SU-DHL-6 (cell line): Measurements from ENCODE around the gene MAU2.

Source experiments
- H2AFZ ChIP-seq: fragments of 200-600 bp; sonication (generic); 2 replicates; pipeline ENCODE4 v1.6.1; 2014; ENCODE audit warnings: low read depth, mild to moderate bottlenecking, moderate library complexity, mixed read lengths, antibody characterized with exemption, low read length; ENCODE audit not compliant: severe bottlenecking
- H3F3A ChIP-seq: fragments of 200-600 bp; shearing (Covaris generic); 2 replicates; pipeline ENCODE4 v1.6.0; 2016; ENCODE audit warnings: antibody characterized with exemption, mild to moderate bottlenecking; ENCODE audit not compliant: insufficient read depth
- H3K27ac ChIP-seq: fragments of 200-600 bp; sonication (generic); 2 replicates; pipeline ENCODE4 v1.5.1; 2016; ENCODE audit warnings: low read depth, mild to moderate bottlenecking, low read length, moderate library complexity, mixed read lengths
- H3K27me3 ChIP-seq: fragments of 200-600 bp; sonication (generic), shearing (Covaris generic); 2 replicates; pipeline ENCODE4 v1.6.0; 2014; ENCODE audit warnings: mild to moderate bottlenecking, low read length
- H3K36me3 ChIP-seq: fragments of 200-600 bp; sonication (generic); 2 replicates; pipeline ENCODE4 v1.6.1; 2014; ENCODE audit warnings: mild to moderate bottlenecking, low read length, mixed read lengths
- H3K4me2 ChIP-seq: fragments of 300-600, 200-600 bp; shearing (Covaris generic), sonication (generic); 2 replicates; pipeline ENCODE4 v1.6.0; 2014; ENCODE audit warnings: low read length, low read depth, mild to moderate bottlenecking; ENCODE audit not compliant: poor library complexity, severe bottlenecking
- H3K4me3 ChIP-seq: fragments of 200-600 bp; sonication (generic); 2 replicates; pipeline ENCODE4 v1.5.1; 2014; ENCODE audit warnings: antibody characterized with exemption, low read length, mild to moderate bottlenecking, mixed read lengths; ENCODE audit not compliant: insufficient read depth, poor library complexity, severe bottlenecking
- H3K79me2 ChIP-seq: fragments of 200-600 bp; sonication (generic); 2 replicates; pipeline ENCODE4 v1.6.1; 2014; ENCODE audit warnings: mild to moderate bottlenecking, low read length, moderate library complexity; ENCODE audit not compliant: insufficient read depth
- H3K9ac ChIP-seq: fragments of 200-600 bp; sonication (generic); 2 replicates; pipeline ENCODE4 v1.7.0; 2014; ENCODE audit warnings: mild to moderate bottlenecking, low read length
- H3K9me2 ChIP-seq: fragments of 200-600 bp; sonication (generic); replicated peaks from 2 replicates; pipeline ENCODE4 v1.6.1; 2014; ENCODE audit warnings: low read length; ENCODE audit not compliant: insufficient read depth
- H3K9me3 ChIP-seq: fragments of 200-600 bp; sonication (generic); 2 replicates; pipeline ENCODE4 v1.6.1; 2014; ENCODE audit warnings: low read length, mixed read lengths; ENCODE audit not compliant: insufficient read depth
- H4K20me1 ChIP-seq: fragments of 200-600 bp; sonication (generic); 2 replicates; pipeline ENCODE4 v1.6.1; 2014; ENCODE audit warnings: low read depth, mild to moderate bottlenecking, antibody characterized with exemption, low read length, moderate library complexity, mixed read lengths
- CTCF ChIP-seq: fragments of 200-600 bp; sonication (generic); IDR thresholded peaks from one replicate; pipeline ENCODE4 v1.5.1; 2017; ENCODE audit warnings: antibody characterized with exemption, mild to moderate bottlenecking, low read length, moderate library complexity; ENCODE audit not compliant: insufficient read depth, poor library complexity, severe bottlenecking
- EZH2phosphoT487 ChIP-seq: fragments of 200-600 bp; sonication (generic), shearing (Covaris generic); conservative IDR thresholded peaks from 2 replicates; pipeline ENCODE4 v1.6.1; 2018; ENCODE audit warnings: mild to moderate bottlenecking, antibody characterized with exemption, low read length, moderate library complexity, mixed read lengths

MAU2 gene

DNA sequence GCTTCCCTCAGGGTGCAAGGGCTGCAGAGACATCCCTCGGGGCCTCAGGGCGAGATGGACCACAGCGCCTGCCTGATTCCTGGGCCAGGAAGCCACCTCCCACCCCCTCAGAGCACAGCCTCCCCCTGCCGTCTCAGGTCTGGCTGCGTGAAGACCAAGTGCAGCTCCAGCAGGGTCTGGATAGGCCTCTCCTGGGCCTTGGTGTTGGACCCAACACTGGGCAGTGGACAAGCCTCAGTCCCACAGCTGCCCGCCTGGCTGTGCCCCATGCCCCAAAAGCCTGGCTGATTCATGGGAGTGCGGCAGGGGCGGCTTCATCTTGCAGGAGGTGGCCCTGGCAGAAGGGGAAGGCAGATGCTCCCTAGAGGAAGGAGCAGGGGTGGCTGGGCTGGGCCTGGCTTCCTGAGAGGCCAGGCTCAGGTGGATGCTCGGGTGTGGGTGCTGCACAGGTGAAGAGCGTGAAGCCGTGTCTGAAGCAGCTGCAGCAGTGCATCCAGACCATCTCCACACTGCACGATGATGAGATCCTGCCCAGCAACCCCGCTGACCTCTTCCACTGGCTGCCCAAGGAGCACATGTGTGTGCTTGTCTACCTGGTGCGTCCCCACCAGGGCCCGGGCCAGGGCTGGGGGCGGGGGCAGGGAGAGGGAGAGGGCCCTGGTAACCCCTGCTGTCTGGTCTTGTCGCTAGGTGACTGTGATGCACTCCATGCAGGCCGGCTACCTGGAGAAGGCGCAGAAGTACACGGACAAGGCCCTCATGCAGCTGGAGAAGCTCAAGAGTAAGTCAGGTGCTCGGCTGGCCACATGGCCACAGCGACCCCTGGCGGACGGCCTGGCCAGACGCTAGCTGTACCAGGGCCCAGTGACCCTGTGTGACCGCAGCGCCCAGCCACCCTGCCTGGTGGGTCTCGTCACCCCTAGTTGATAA is 21.7 kb downstream of the MAU2 start:
- H3K4me3 ChIP-seq = no peak overlapping the region
- no peaks in the 10 kb centered on the region for H3K36me3 ChIP-seq
- H3K9ac ChIP-seq = no peak overlapping the region
- no peaks in the 10 kb centered on the region for H3K9me2 ChIP-seq
- H3K27ac ChIP-seq = no peak overlapping the region
- peak; percentile 93 for TF ChIP-seq CTCF
- no peak for TF ChIP-seq EZH2phosphoT487
- no peaks in the 10 kb centered on the region for H3K27me3 ChIP-seq
- H4K20me1 ChIP-seq = no peaks in the 10 kb centered on the region
- no peaks in the 10 kb centered on the region for H3K9me3 ChIP-seq
- H3K4me2 ChIP-seq = no peak overlapping the region
- H2AFZ ChIP-seq = no peak overlapping the region
- H3K79me2 ChIP-seq = no peaks in the 10 kb centered on the region
- H3F3A ChIP-seq = no peaks in the 10 kb centered on the region

DNA sequence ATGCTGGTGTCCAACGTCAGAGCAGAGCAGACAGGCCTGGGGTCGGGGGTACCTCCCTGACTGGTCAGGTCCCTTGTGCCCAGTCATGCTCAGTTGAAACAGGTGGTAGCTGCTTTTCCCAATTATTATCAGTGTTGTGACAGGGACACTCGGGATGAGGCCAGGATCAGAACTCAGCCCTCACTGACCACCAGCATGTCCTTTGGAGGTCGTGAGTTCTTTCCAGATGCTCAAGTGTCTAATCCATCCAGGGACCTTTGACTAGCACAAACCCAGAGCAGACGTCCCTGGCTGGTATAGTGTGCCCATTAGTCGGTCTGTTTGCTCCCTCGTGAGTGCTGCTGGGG is 22.4 kb downstream of the MAU2 start:
- TF ChIP-seq CTCF (no peak), EZH2phosphoT487 (no peak)
- H3F3A ChIP-seq = no peaks in the 10 kb centered on the region
- no peak overlapping the region for H3K4me3 ChIP-seq
- H3K9me2 ChIP-seq = no peaks in the 10 kb centered on the region
- no peaks in the 10 kb centered on the region for H4K20me1 ChIP-seq
- no peaks in the 10 kb centered on the region for H3K36me3 ChIP-seq
- H3K27me3 ChIP-seq = no peaks in the 10 kb centered on the region
- no peak overlapping the region for H3K27ac ChIP-seq
- no peak overlapping the region for H3K9ac ChIP-seq
- H3K79me2 ChIP-seq = no peaks in the 10 kb centered on the region
- H3K4me2 ChIP-seq = no peak overlapping the region
- no peaks in the 10 kb centered on the region for H3K9me3 ChIP-seq
- H2AFZ ChIP-seq = no peak overlapping the region

DNA sequence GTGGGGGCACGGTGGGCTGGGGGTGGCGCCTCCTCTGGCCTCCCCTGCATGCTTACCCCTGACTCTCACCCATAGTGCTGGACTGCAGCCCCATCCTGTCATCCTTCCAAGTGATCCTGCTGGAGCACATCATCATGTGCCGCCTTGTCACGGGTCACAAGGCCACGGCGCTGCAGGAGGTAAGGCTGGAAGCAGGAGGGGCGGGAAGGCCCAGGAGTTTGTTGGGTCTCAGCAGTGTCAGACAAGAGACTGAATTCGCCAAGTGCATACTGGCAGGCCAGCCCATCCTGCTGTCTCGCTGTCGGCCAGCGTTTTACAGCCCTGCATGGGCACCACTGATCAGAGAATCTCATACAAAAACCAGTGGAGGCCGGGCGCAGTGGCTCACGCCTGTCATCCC is 23.1 kb downstream of the MAU2 start:
- Histone ChIP-seq H3K4me2 (no peak overlapping the region), H3K27me3 (no peaks in the 10 kb centered on the region), H3K4me3 (no peak overlapping the region), H3K27ac (no peak overlapping the region), H3K36me3 (no peaks in the 10 kb centered on the region), H3K9ac (no peak overlapping the region), H3K9me2 (no peaks in the 10 kb centered on the region), H3K9me3 (no peaks in the 10 kb centered on the region), H3K79me2 (no peaks in the 10 kb centered on the region), H3F3A (no peaks in the 10 kb centered on the region), H2AFZ (no peak overlapping the region), H4K20me1 (no peaks in the 10 kb centered on the region)
- TF ChIP-seq EZH2phosphoT487 (no peak), CTCF (no peak)
